ENCODE measurements around the gene TNFRSF19. TPM values are rescaled to one million over a fixed set of nuclear protein-coding genes. Genes with fewer than 3 reads are reported as not detected.

TNFRSF19 gene
- total and polyA plus RNA-seq, 2 of the 13 experiments (the other 11 are each of a cell fraction or from before 2014, with no cell fraction given) = 75.3 to 77.7 TPM

GRCh38 chr13:23692816-23693215 lies 122.6 kb downstream of the TNFRSF19 start:
- TF ChIP-seq ZNF441 (CRISPR knock-in tag; IDR thresholded peaks at IDR 0.05; ENCODE audit: borderline replicate concordance) = no peak
- TF ChIP-seq, protein P1, sequence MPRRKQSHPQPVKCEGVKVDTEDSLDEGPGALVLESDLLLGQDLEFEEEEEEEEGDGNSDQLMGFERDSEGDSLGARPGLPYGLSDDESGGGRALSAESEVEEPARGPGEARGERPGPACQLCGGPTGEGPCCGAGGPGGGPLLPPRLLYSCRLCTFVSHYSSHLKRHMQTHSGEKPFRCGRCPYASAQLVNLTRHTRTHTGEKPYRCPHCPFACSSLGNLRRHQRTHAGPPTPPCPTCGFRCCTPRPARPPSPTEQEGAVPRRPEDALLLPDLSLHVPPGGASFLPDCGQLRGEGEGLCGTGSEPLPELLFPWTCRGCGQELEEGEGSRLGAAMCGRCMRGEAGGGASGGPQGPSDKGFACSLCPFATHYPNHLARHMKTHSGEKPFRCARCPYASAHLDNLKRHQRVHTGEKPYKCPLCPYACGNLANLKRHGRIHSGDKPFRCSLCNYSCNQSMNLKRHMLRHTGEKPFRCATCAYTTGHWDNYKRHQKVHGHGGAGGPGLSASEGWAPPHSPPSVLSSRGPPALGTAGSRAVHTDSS (CRISPR knock-in tag; conservative IDR thresholded peaks at IDR 0.05) = no peak
- no peak for TF ChIP-seq SMAD9 (CRISPR knock-in tag; IDR thresholded peaks at IDR 0.05)
- TF ChIP-seq, protein P2, sequence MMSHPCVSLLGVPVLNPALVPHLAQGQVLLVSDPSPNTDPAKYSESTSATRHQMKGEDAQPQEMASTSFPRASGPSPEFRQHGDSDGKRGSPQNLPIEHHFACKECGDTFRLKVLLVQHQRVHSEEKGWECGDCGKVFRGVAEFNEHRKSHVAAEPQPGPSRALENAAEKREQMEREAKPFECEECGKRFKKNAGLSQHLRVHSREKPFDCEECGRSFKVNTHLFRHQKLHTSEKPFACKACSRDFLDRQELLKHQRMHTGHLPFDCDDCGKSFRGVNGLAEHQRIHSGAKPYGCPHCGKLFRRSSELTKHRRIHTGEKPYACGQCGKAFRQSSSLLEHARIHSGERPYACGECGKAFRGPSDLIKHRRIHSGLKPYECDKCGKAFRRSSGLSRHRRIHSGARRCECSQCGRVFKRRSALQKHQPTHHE (CRISPR knock-in tag; IDR thresholded peaks at IDR 0.05; ENCODE audit: borderline replicate concordance) = no peak
- TF ChIP-seq RARG (CRISPR knock-in tag; IDR thresholded peaks at IDR 0.05; ENCODE audit: low read depth) = no peak
- TF ChIP-seq PHF21A (CRISPR knock-in tag; IDR thresholded peaks at IDR 0.05) = no peak
- no peak for TF ChIP-seq NFYC (CRISPR knock-in tag; IDR thresholded peaks at IDR 0.05)
- TF ChIP-seq ZNF816 (CRISPR knock-in tag; IDR thresholded peaks at IDR 0.05; ENCODE audit: borderline replicate concordance) = no peak
- TF ChIP-seq ZNF841 (CRISPR knock-in tag; IDR thresholded peaks at IDR 0.05; ENCODE audit: borderline replicate concordance) = no peak
- no peak for TF ChIP-seq JUND (CRISPR knock-in tag; IDR thresholded peaks at IDR 0.05)
- TF ChIP-seq DDIT3 (CRISPR knock-in tag; IDR thresholded peaks at IDR 0.05) = no peak
- no peak for TF ChIP-seq ZNF335 (CRISPR knock-in tag; IDR thresholded peaks at IDR 0.05)
- TF ChIP-seq NR2C2 (CRISPR knock-in tag; IDR thresholded peaks at IDR 0.05; ENCODE audit: borderline replicate concordance) = no peak
- TF ChIP-seq MIXL1 (CRISPR knock-in tag; IDR thresholded peaks at IDR 0.05) = no peak
- no peak for TF ChIP-seq ZKSCAN5 (CRISPR knock-in tag; IDR thresholded peaks at IDR 0.05)
- ChIA-PET CTCF (ENCODE audit: low intra/inter-chr PET ratio, low total read pairs) (no interaction called here), POLR2A (no interaction called here)
- BruUV-seq (replicated peaks) = no TSS peak
- Histone ChIP-seq H2AFZ (ENCODE audit: low read length) (no peak overlapping the region), H3K79me2 (ENCODE audit: insufficient read depth, low read length) (no peaks in the 10 kb centered on the region), H3K4me3 (replicated peaks in 1 of 3; ENCODE audit: insufficient read depth in 1 of 3, low read depth in 2 of 3, low read length in 3 of 3) (no peak overlapping the region), H3K4me1 (ENCODE audit: insufficient read depth, low read length) (no peaks in the 10 kb centered on the region), H3K27me3 (ENCODE audit: control insufficient read depth in 1 of 2, insufficient read depth in 2 of 2, low read length in 2 of 2) (0 out of 5 replicates have a peak, but pooled peaks cover 0 to 1% of the 10 kb centered on the region in 2 experiments), H3K36me3 (replicated peaks in 1 of 2; ENCODE audit: control insufficient read depth in 1 of 2, insufficient read depth in 2 of 2, low read length in 2 of 2) (no peaks in the 10 kb centered on the region), H3K27ac (ENCODE audit: extremely low read length, insufficient read depth, low read length) (no peak overlapping the region), H3K9ac (ENCODE audit: insufficient read depth, low read depth, low read length) (no peak overlapping the region), H4K20me1 (ENCODE audit: insufficient read depth, low read length) (no peaks in the 10 kb centered on the region), H3K9me3 (ENCODE audit: low read length) (no peaks in the 10 kb centered on the region), H3K4me2 (ENCODE audit: low read depth, low read length) (no peak overlapping the region)
- in situ Hi-C loops (cut with HindIII; ENCODE audit: extremely low pct_ligation_motif_present, low pct_unique_long_range_greater_than_20kb) = no loop called here
- DNase-seq (ENCODE audit: low spot score) = no peak
- ATAC-seq = no peak
- WGBS (ENCODE audit: low lambda C conversion rate) = 79% methylated on average over 3 of the region's 3 CpGs
- no peak for FAIRE-seq
- intact Hi-C loops (cut with micrococcal nuclease; ENCODE audit: unreplicated experiment) = no loop called here
